HL-60/S4 treated with phorbol 12-myristate 13-acetate at 8.2 ng/mL for 4 days and 3 days (cell line): ENCODE results near the gene OR2T12.
"Not testable (repeated sequence)": the region's sequence is repeated elsewhere in the genome, so short reads cannot be mapped to it uniquely, and the experiment has no call there.

Experiments used
- in situ Hi-C: fragments of 300-500 bp; cut with MboI; formaldehyde crosslinking; loops from 2 replicates; pipeline ENCODE4 v1.15.0; 2022; ENCODE audit warnings: low sequenced_read_pairs

The OR2T12 gene

GRCh38 chr1:248303324-248303723 lies at the start of gene OR2T12:
TSS of gene OR2T12 (minus strand) at chr1:248303424. CDS start at chr1:248295578, 7,846 bp downstream.
- in situ Hi-C loops, result no loop called here

- in situ Hi-C loops, result no loop called here
These were observed 45.3 kb upstream of the OR2T12 start, which contains the start of gene OR14C36 for GRCh38 chr1:248348475-248348874. TSS of gene OR14C36 (plus strand) at chr1:248348775. CDS start at chr1:248348775, 0 bp downstream.

- in situ Hi-C loops, result no loop called here
These were observed 40.2 kb upstream of the OR2T12 start for GRCh38 chr1:248343451-248343850.

- in situ Hi-C loops, result no loop called here
These were observed 21.2 kb upstream of the OR2T12 start, which contains the start of gene OR2M7 for GRCh38 chr1:248324468-248324867. TSS of gene OR2M7 (minus strand) at chr1:248324568. CDS start at chr1:248324568, 0 bp downstream.

GRCh38 chr1:248316796-248317195 lies 13.6 kb upstream of the OR2T12 start:
- in situ Hi-C loops, result no loop called here

GRCh38 chr1:248306740-248307139 lies 3.5 kb upstream of the OR2T12 start:
- in situ Hi-C loops, result not testable (repeated sequence)

GRCh38 chr1:248306103-248306502 lies 2.9 kb upstream of the OR2T12 start:
- in situ Hi-C loops, result no loop called here

GRCh38 chr1:248305672-248306071 lies 2.4 kb upstream of the OR2T12 start:
- in situ Hi-C loops, result not testable (repeated sequence)

- in situ Hi-C loops, result no loop called here
These were observed 14.8 kb downstream of the OR2T12 start for GRCh38 chr1:248288391-248288790.

- in situ Hi-C loops, result no loop called here
These were observed 25.3 kb downstream of the OR2T12 start, which contains the start of gene OR2T33 for GRCh38 chr1:248277876-248278275. TSS of gene OR2T33 (minus strand) at chr1:248277976. CDS start at chr1:248273814, 4,162 bp downstream.

GRCh38 chr1:248273225-248273624 lies 30.0 kb downstream of the OR2T12 start:
- in situ Hi-C loops, result not testable (repeated sequence)

GRCh38 chr1:248268178-248268577 lies 35.0 kb downstream of the OR2T12 start:
- in situ Hi-C loops, result no loop called here

GRCh38 chr1:248259309-248259708 lies 43.9 kb downstream of the OR2T12 start:
- in situ Hi-C loops, result not testable (repeated sequence)

GRCh38 chr1:248243204-248243603 lies 60.0 kb downstream of the OR2T12 start:
- in situ Hi-C loops, result no loop called here
